ENCODE data around the gene KDM6A.
"Not testable (repeated sequence)": the region's sequence is repeated elsewhere in the genome, so short reads cannot be mapped to it uniquely, and the experiment has no call there.

The KDM6A gene

DNA sequence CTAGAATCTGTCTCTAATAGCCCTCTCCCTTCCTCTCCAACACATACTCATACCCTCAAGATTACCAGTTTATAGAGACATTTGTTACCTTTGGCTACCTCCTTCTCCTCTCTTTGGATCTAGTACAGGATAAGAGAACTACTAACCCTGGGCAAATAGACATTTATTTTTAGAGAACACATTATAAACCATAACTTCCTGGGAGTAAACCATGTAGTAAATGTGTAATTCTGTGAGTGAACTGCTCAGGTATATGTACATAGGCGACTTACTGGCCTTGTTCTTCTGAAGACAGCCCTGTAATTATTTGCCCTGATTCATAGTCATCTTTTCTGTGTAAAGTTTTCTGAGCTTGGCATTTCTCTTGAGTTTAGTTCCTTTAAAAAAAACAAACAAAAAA, 94.2 kb downstream of the KDM6A start:
- no peak for DNase-seq

DNA sequence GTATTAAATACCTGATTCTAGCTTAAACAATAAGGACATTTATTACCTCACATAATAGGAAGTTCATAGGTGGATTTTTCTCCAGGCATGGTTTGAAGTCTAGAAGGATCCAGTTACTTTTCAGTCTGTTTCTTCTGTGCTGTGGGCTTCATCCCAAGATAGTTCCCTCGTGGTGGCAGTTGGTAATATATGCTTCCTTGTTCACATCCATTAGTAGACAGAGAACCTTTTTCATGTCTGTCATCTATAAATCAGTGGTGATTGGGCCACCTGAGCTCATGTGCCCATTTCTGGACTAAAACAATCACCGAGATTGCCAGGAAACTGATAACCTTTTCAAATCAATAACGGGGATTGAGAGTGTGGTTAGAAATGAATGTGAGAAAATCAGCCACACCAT, 97.7 kb downstream of the KDM6A start:
- no peak for DNase-seq

DNA sequence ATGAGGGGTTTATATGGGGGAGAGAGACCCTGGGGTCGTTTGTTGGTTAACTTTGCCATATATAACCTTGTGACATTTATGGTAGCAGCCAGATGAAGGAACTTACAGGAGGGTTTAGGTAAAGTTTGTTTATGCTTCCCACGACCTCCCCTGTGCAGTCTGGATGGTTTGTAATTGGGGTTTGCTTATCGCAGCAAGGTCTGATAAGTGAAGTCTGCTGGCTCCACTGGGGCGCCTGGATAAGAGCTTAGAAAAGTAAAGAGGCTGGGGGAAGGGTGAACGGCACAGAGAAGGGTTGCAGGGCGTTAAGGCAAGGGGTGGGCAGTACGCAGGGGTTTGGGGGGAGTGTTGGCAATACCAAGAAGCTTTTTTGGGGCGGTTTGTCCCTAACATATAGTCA, 98.7 kb downstream of the KDM6A start:
- no peak for DNase-seq

DNA sequence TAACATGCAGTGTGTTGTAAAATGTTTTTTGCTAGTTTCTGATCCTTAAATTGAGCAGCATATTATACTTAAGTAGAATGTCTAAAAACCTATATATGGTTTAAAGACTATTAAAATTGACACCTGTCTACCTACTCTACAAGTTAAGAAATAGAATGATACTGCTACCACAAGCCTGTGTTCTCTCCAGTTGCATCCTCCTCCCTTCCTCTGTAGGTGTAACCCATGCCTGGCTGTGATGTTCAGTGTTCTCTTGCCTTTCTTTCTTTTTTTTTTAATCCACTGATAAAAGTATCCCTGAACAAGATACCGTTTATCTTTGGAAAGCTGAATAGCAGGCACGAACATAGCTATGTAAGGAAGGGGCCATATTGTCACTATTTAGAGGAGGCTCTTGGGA, 99.1 kb downstream of the KDM6A start:
- DNase-seq: no peak

DNA sequence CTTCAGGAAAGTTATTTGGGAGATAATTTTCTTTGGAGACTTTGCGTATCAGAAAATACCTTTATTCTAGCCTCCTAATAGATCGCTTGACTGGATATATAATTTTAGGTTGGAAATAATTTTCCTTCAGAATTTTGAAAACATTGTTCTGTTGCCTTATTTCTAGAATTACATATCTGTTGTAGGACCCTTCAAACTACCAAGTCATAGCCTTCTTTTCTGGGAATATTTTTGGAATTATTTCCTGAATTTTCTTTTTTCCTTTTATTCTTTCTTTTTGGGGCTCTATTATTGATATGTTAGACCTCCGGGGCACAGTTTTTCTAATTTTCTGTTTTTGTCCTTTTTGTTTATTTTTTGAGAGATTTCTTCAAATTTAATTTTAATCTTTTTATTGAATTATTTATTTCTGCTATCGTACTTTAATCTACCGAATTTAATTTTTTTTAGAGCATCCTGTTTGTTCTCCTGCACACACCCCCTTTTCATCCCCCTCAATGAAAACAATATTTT, 100.5 kb downstream of the KDM6A start:
- DNase-seq: no peak

DNA sequence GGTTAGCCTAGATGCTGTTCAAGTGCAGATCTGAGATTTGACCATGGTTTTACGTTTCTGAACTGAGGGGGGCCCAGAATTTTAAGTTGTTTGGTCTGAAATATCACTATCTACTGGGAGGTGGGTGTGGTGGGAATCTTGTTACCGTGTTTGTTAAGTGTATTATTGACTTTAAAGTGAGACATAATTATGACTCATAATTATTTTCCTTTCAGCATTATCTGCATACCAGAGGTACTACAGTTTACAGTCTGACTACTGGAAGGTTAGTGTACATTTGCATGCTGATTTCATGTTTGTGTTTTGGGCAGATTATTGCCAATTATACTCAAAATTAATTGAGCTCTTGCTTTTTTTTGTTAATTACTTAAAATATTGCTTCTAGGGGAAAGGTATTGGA, 101.5 kb downstream of the KDM6A start:
- DNase-seq: no peak

DNA sequence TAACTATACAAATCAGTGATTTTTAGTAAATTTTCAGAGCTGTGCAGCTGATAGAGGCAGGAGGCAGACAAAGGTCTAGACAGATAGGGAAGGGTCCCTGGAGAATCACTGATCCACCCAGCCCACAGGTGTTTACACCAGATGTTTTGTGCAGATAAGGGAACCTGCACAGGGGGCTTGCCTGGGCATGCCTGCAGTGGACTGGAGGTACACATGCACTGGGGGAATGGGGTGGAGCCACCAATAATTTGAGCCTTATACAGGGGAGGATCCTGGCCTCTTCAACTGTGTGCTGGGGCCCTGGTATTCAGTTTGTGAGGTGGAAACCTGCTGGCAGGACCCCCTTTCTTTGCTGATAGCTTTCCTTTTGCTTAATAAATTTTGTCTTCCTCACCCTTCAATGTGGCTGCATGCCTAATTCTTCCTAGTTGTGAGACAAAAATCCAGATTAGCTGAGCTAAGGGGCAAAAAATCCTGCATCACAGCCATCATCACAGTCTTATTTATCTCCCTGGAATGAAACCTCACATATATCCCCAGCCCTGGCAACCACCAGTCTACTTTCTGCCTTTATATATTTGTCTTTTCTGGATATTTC, 102.8 kb downstream of the KDM6A start:
- no peak for DNase-seq

DNA sequence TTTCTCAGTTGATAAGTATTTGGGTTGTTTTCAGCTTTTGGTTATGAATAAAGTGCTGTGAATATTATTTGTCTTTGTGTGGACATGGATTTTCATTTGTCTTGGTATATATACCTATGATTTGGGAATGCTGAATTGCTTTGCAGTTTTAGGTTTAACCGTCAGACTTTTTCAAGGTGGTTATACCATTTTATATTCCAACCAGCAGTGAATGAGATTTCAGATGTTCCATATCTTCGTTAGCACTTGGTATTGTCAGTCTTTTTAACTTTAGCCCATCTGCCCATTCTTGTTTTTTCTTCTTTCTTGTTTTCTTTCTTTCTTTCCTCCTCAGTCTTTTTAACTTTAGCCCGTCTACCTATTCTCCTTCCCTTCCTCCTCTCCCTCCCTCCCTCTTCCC, 106.0 kb downstream of the KDM6A start:
- DNase-seq: no peak

DNA sequence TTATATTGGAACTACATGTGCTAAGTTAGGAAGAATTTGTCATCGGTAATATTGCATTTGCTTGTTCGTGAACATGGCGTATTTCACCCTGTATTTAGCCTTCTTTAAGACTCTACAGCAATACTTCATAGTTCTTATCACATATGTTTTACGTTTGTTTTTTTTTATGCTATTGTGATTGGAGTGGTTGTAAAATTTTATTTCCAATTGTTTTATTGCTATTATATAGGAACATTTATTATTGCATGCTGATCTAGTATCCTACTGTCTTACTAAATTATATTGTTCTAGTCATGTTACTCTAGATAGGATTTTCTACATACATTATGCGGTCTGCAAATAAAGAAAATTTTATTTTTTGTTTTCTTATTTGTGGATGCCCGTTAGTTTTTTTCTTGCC, 107.4 kb downstream of the KDM6A start:
- no peak for DNase-seq

DNA sequence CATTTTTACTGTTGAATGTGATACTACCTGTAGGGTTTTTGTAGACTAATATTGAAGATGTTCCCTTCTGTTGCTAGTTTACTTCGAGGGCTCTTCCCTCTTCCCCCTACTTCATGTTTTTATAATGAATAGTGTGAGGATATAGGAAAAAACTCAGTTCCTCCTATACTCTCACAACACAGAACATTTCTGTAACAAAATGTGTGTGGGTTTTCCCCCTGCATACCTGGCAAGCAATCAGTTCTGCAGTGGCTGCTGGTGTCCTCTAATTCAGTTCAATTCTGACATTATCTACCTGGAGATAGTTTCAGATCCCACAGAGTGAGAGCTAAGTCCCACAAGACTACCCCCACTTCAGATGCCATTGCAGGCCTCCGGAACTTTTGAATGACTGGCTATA, 107.9 kb downstream of the KDM6A start:
- DNase-seq: no peak

DNA sequence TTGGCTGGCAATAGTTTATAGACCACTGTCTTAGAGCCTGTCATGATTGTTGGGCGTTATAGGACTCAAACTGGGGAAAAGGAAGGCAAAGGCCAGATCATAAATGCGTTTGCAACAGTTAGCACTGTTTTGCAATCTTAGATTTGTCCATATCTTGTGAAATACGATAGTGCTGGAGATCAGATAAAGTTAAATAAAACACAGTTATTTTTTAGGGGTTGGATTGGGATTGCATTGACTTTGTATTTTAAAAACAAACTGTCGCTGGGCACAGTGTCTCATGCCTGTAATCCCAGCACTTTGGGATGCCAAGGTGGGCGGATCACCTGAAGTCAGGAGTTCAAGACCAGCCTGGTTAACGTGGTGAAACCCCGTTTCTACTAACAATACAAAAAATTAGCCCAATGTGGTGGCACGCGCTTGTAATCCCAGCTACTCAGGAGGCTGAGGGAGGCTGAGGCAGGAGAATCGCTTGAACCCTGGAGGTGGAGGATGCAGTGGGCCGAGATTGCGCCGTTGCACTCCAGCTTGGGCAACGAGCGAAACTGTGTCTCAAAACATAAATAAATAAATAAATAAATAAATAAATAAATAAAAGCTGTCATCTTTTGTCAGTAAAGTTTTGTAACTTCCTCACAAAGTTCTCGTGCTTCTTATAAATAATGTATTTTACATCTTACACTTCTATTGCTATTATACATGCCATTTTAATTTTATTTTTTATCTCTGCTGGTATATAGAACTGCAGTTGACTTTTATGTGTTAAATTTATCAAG, 117.2 kb downstream of the KDM6A start:
- no peak for DNase-seq

DNA sequence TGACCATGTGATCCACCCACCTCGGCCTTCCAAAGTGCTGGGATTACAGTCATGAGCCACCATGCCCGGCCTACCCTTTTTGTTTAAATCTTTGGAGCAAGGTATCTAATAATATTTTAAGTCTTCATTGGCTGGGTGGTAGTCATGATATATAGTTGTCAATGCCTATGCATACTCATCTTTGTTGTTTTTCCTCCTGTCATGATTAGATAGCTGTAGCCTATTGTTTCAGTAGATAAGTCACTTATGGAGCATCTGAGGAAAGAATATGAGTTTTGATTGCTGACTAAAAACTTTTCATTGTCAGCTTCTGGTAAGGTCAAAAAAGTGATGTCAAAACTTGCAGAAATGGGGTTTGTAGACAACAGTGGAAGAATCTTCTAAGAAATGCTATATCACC, 119.8 kb downstream of the KDM6A start:
- no peak for DNase-seq

DNA sequence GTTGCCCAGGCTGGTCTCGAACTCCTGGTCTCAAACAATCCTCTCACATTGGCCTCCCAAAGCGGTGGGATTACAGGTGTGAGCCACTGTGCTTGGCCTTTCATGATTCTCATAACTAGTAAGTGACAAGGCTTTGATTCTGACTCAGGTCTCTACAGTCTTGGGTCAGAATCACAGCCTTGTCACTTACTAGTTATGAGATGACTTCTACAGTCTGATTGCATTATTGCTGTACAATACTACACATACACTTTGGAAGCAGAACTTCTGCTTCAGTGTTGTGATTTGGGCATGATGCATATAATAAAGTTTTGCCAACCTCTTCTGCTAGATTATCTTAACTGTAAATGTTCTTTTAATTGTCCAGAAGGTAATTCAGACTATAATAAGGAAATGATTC, 123.3 kb downstream of the KDM6A start:
- no peak for DNase-seq

DNA sequence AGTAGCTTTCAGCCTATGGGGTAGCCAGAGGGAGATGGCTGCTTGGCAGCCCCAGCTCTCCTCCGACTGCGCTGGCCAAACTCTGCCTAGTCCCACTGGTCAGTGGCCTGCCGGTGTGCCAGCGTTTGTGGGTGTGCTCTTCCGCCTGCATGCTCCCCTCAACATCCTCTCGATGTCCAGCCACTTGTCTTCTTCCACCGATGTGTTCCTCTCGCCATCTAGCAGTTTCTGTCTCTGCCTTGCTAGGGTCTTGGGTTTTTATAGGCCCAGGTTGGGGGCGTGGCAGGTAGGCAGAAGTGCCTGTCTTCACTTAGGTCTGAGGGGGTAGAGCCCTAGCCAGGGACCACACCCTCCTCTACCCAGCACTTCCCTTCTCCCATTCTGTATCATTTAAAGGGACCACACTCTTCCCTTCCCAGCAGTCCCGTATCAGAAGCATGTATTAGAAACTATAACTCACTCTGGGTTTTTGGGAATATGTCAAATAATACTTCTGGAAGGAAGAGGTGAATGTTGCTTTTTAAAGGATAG, 124.4 kb downstream of the KDM6A start:
- no peak for DNase-seq

DNA sequence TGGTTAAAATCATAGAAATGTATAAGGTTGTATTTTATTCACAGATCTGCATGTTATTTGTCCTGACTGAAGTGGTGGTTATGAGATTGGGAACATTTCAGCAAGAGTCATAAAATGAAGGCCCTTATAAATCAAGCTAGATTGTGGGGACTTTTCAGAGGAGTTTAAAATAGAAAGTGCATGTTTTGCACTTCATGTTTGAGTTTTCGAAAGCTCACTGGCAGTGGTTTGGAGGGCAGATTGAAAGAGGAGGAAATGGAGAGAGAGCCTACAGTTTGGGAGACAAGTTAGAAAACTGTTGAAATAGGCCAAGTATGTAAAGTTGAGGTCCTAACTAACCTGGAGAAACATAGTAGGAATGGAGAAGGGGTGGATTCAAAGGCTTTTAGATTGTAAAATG, 124.9 kb downstream of the KDM6A start:
- DNase-seq: no peak

DNA sequence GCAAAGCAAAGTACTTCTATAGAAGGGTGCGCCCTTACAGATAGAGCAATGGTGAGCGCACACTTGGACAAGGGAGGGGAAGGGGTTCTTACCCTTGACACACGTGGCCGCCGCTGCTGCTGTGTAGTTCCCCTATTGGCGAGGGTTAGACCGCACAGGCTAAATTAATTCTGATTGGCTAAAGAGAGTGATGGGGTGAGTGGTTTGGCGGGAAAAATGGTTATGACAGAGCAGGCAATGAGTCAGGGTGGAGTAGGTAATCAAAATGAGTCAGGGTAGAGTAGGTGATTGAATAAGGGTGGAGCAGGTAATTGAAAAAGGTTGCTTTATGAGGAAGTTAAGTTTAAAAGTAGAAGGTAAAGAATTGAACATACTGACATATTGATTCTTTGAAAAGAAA, 126.2 kb downstream of the KDM6A start:
- DNase-seq: not testable (repeated sequence)

DNA sequence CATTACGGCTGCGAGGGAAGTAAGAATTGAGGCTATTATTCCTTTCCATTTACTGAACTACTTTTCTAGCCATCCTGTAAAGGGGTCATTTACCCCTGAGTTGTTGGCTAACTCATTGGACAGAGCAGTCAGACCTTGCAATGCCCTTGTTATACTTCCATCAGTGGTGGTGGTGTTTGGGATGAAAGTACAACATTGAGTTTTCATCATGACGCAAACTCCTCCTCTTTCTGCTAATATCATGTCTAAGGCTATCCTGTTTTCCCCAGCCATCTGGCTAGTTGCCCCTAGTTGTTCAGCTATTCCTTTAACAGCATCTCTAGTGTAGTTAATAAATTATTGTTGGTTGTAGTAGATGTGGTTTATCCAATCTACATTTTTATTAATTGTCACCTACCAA, 126.9 kb downstream of the KDM6A start:
- not testable (repeated sequence) for DNase-seq

DNA sequence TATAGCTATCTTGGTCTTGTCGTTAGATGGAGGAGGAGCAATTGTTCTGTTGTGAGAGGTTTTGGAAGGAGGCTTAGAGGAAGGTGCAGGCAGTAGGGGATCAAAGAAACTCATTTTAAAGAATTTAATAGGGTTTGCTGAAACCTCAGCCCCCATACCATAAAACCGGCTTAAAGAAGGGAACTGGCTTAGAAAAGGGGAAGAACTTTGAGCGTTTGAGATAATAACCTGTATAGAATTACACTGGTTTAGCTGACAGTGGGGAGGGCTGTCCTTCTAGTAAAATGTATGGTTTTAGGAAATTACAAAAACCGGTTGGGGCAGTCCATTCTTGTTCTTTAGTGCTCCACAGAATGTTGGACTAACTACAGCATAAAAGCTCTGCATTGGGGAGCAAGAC, 128.1 kb downstream of the KDM6A start:
- DNase-seq: no peak

DNA sequence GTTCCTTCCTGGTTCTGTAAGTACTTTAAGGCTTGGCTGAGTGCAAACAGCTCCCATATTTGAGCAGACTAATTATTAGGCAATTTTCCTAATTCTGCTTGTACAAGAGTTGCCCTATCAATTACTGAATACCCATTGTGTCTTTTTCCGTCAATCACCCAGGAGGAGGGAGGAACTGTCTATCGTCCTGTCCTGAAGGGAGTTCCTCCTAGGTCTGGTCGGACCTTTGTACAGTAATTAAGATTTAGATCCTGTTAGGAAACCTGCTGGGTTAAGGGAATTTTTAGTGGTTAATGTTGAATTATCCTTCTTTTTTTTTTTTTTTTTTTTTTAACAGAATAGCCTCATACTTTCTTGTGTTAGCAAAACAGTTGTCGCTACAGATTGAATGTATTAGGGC, 130.1 kb downstream of the KDM6A start:
- no peak for DNase-seq

DNA sequence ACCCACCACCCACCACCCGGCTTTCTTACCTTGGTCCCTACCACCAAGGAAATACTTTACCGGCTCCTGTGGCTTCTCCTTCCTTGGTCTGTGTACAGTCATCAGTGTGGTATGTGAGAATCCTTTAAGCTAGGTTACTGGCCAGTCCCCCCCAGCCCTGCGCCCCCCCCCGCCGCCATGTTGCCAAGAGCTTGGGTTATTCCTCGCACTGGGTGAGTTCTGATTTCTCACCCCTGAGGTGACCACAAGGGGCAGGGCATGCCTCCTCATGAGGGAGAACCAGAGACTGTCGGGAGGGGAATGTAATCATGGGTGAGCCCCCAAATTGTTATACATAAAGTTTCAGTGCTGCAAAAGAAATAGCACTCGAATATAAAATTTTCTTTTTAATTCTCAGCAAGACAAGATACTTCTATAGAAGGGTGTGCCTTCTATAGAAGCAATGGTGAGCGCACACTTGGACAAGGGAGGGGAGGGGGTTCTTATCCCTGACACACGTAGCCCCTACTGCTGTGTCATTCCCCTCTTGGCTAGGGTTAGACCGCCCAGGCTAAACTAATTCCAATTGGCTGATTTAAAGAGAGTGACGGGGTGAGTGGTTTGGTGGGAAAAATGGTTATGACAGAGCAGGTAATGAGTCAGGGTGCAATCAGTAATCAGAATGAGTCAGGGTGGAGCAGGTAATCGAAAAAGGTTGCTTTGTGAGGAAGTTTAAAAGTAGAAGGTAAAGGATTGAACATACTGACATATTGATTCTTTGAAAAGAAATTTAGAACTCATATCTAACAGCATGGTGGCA, 133.2 kb downstream of the KDM6A start:
- DNase-seq: no peak

DNA sequence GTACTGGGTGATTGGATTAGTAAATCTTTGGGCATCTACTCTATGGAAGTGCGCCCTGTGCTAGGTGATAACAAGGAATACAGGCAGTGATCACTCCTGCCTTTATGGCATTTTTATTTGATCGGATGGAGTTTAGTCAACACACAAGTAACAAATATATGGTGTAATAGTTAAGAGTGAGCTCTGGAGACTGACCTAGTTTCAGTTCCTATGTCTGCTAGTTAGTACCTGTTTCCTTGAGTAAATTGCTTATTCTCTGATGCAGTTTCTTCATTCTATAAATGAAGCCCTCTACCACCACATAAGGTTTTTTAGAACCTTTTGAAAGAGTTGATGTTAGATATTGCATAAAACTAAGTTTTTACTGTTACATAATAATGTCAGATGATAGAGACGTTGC, 134.6 kb downstream of the KDM6A start:
- no peak for DNase-seq

DNA sequence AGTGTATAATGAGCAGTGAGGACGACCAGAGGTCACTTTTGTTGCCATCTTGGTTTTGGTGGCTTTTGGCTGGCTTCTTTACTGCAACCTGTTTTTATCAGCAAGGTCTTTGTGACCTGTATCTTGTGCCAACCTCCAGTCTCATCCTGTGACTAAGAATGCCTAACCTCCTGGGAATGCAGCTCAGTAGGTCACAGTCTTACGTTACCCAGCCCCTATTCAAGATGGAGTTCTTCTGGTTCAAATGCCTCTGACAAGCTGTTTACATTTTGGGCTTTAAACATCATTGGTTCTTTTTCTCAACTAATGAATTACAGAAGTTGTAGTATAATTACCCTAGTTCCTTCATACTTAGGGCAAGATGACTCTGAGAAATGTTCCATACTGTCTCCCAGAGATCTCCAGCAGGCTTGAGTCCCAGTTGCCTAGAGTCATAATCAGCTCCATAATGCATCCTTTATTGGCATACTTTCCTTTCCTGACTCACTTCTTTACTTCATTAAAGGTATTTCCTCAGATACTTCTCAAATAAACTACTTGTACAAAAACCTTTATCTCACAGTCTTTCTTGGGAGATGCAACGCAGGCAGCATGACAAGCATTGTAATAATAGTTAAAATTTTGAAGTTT, 136.5 kb downstream of the KDM6A start:
- no peak for DNase-seq

DNA sequence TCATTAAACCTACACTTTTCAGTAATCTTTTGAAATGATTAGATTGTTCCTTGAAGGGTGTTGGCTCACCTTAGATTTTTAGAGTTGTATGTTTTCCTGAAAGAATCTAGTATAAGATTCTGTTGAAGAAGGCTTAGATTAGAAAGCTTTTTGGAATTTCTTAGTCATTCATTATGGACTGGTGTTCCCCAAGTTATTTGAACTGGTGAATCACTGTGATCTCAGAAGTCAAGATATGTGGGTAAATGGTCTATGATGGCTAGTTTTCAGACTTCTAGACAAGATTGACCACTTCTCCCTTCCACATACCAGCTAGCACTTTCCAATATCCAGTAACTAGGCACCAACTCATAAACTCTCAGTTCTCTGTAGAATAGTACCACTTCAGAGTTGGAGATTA, 138.1 kb downstream of the KDM6A start:
- no peak for DNase-seq

All from DMS 273 treated with DMSO at 0.1 percent for 48 hours (cell line).